Measurements from ENCODE around the gene NARS2. TPM values are rescaled to one million over a fixed set of nuclear protein-coding genes. Genes with fewer than 3 reads are reported as not detected.
"Not testable (repeated sequence)": the region's sequence is repeated elsewhere in the genome, so short reads cannot be mapped to it uniquely, and the experiment has no call there.

The NARS2 gene
- total RNA-seq, 1 donor from 2014 or later, result 10.4 TPM

DNA sequence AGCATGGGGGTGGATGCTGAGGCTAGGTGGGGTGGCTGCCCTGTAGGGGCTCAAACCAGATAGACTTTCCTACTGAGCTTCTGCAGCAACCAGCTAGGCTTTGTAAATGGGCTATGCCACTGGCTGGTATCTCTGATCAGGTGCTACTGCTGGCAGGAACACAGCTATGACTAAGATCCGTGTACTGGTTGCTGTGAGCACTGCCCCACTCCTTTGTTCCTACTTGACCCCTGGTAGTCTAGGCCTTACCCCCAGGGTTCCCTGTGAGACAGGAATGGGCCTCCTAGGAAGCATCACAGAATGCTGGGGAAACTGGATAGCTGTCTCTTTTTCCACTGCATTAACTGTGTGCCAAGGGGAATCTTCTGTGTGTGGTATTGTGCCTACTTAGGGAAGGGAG, 98.6 kb downstream of the NARS2 start:
- ATAC-seq, result peak; percentile 44

GRCh38 chr11:78474451-78474850, 100.2 kb downstream of the NARS2 start:
- ATAC-seq, result no peak

GRCh38 chr11:78472905-78473304, 101.8 kb downstream of the NARS2 start:
- ATAC-seq, result no peak

GRCh38 chr11:78472382-78472781, 102.3 kb downstream of the NARS2 start:
- ATAC-seq, result no peak

- no peak for ATAC-seq
Observed at GRCh38 chr11:78470861-78471442, 103.7 kb downstream of the NARS2 start.

GRCh38 chr11:78469896-78470295, 104.8 kb downstream of the NARS2 start:
- ATAC-seq, result no peak

DNA sequence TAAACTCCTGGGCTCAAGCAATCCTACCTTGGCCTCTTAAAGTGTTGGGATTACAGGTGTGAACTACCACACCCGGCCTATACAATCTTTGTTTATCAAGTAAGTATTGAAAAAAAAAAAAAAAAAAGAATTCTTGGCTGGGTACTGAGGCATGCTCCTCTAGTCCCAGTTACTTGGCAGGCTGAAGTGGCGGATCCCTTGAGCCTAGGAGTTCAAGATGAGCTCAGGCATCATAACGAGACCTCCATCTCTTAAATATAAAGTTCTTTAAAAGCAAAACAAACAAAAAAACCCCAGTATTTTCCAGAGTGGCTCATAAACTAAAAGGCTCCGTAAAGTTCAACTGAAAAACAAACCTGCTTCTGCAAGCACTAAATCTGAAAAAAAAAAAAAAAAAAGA, 106.7 kb downstream of the NARS2 start:
- ATAC-seq, result no peak

DNA sequence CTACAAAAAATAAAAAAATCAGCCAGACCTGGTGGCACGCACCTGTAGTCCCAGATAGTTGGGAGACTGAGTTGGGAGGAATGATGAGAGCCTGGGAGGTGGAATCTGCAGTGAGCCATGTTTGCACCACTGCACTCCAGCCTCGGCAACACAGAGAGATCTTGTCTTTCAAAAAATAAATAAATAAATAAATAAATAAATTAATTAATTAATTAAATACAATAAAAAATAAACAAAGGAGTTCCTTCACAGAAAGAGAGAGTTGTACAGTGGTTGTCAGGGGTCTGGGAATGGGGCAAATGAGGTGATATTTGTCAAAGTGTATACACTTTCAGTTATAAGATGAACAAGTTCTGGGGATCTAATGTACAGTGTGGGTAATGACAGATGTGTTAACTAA, 107.3 kb downstream of the NARS2 start:
- no peak for ATAC-seq

DNA sequence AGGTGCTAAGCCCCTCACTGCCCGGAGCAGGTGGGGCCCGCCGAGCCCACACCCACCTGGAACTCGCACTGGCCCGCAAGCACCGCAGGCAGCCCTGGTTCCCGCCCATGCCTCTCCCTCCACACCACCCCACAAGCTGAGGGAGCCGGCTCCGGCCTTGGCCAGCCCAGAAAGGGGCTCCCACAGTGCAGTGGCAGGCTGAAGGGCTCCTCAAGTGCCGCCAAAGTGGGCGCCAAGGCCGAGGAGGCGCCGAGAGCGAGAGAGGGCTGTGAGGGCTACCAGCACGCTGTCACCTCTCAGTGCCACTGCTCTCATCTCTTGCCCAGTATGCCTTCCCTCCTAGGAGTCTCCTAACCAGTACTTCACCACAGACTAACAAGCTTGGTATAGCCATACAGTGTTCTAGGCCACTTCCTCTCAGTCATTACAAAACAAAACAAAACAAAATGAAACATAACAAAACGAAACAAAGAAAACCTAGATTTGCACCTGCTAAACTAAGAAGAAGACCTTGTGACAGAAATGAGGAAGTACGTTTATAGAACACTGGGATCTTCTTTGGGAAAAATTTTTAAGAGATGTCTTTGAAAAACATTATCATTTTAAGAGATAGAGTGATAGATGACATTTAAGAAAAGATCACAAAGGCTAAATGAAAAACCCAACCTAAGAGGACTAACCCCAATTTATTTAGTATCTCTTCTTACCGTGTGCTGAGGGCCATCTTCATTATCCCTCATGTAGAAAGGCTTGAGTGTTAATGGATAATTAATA, 109.3 kb downstream of the NARS2 start:
- ATAC-seq, result peak; percentile 77

GRCh38 chr11:78464787-78465168, 109.9 kb downstream of the NARS2 start:
- not testable (repeated sequence) for ATAC-seq

- no peak for ATAC-seq
Observed at GRCh38 chr11:78460471-78460870, 114.2 kb downstream of the NARS2 start.

GRCh38 chr11:78459738-78460137, 114.9 kb downstream of the NARS2 start:
- no peak for ATAC-seq

DNA sequence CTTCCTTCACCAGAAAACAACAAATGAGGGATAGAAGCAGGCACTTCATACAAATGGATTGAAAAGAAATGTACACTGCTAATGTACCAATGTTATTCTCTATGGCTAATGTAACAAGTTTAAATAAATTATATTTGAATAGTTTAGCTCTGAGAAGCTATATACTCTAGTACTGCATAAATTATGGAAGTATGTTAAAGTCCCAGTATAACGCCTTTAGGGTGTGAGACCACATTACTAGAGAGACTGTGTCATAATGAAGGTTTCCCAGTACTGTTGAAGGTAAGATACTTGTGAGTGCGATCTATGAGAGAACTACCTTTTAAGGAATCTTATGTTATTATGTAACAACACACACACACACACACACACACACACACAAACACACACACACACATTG, 117.2 kb downstream of the NARS2 start:
- no peak for ATAC-seq

- ATAC-seq, result no peak
Observed at GRCh38 chr11:78453140-78453935, 121.3 kb downstream of the NARS2 start.

- peak; percentile 45 for ATAC-seq
Observed at GRCh38 chr11:78451371-78452150, 123.1 kb downstream of the NARS2 start.

GRCh38 chr11:78450866-78451265, 123.8 kb downstream of the NARS2 start:
- no peak for ATAC-seq

- ATAC-seq, result no peak
Observed at GRCh38 chr11:78449866-78450265, 124.8 kb downstream of the NARS2 start.

GRCh38 chr11:78446210-78446609, 128.5 kb downstream of the NARS2 start:
- ATAC-seq, result no peak

DNA sequence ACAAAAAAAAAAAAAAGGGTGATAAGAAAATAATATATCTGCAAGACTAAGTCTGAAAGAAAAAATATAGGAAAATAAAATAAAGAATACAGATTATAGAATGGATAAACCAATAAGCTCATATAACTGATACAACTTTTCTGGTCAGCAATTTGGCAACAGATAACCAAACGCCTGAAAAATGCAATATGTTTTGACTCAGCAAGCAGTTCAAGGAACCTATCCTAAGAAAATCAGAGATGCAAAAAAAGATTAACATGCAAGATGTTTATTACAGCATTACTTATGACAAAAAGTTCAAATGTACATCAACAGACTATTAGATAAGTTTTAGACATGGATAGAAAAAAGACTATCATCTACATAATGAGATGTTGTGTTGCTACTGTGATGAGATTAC, 129.9 kb downstream of the NARS2 start:
- no peak for ATAC-seq

GRCh38 chr11:78441956-78442355, 132.7 kb downstream of the NARS2 start:
- ATAC-seq, result no peak

DNA sequence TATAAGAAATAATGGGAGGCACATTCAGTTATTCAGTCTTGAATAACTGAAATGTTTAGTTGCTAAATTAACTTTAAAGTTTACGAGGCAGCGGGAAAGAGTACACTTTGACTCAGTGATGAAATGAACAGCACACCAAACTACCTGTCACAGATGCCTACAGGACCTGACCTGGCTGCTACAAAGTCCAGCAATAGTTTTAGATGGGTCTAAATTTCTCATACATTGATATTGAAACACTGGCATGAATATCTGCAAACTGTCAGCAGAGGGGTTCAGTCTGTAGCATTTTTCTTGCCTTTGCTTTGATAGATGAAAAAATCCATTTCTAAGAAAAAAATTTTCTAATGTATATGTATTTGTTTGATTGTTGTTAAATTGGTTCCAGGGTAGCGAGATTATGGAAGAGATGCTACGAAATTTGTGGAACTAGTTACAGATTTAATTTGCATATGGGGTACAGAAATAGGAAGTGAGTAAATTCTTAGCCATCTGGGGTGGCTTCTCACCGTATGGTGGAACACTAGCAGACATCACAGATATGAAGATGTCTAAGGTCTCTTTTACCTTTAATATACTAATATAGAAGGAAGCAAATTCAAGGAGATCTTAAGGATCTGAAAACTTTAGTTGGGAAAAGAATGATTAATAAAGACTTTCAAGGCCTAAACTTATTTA, 136.2 kb downstream of the NARS2 start:
- no peak for ATAC-seq

DNA sequence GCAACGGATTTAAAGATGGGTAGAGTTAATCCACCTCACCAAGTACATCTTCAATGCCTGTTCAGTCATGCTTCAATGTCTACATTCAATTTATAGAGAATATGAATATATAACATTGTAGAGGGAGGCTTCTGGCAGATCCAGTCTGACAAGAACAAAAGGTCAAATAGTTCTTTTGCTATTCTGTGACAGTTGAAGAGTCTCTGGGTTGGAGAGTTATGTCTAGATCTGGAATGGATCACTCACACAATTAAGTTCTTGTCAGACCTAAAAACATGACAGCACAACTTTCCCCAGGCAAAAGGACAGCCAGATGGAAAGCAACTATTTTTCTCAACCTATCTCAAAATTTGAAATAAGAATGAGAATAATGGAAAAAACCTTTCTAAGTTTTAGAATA, 141.7 kb downstream of the NARS2 start:
- ATAC-seq, result peak; percentile 32

All from esophagus mucosa (tissue), 1 donor.